HG03025 (cell line): ENCODE data around the gene PPP1R1C.

ENCODE experiments used
- ATAC-seq: cut with Tn5 transposase; IDR thresholded peaks from one replicate; pipeline ENCODE4 v1.9.1; 2021; ENCODE audit warnings: mild to moderate bottlenecking, moderate library complexity; ENCODE audit not compliant: unreplicated experiment, low FRiP score

PPP1R1C gene

GRCh38 chr2:182166841-182167240 is 181.2 kb downstream of the PPP1R1C start:
- no peak for ATAC-seq
